ENCODE measurements around the gene B3GNT8. TPM values are rescaled to one million over a fixed set of nuclear protein-coding genes. Genes with fewer than 3 reads are reported as not detected.

Gene B3GNT8
- total RNA-seq, 1 donor from 2014 or later, result 3.0 TPM

GRCh38 chr19:41442473-41443355 is 15.5 kb upstream of the B3GNT8 start, which contains the start of gene ERICH4:
Gene ERICH4 (plus strand): TSS chr19:41443156. CDS start chr19:41443170, 14 bp downstream.
- no peak within 1 kb of the TSS for H3K27ac Mint-ChIP-seq (ENCODE audit: unreplicated experiment)
- no peak for FAIRE-seq
- no peaks in the 10 kb centered on the region for H3K36me3 ChIP-seq (ENCODE audit: insufficient read depth, low read length)

GRCh38 chr19:41441321-41441945 is 14.3 kb upstream of the B3GNT8 start:
- H3K27ac Mint-ChIP-seq (ENCODE audit: unreplicated experiment), result no peak overlapping the region
- H3K27me3 Mint-ChIP-seq (ENCODE audit: low read depth, unreplicated experiment), result peaks cover 18% of the 10 kb centered on the region
- H3K36me3 Mint-ChIP-seq (ENCODE audit: low read depth, unreplicated experiment), result peaks cover 2% of the 10 kb centered on the region
- H3K4me1 ChIP-seq (ENCODE audit: insufficient read depth, low read length), result peaks cover 5% of the 10 kb centered on the region
- H3K9ac ChIP-seq (ENCODE audit: low read length), result no peak overlapping the region
- DNase-seq (ENCODE audit: low read depth) (no peak), FAIRE-seq (no peak)
- no peaks in the 10 kb centered on the region for H3K27me3 ChIP-seq (ENCODE audit: insufficient read depth, low read length)
- H3K27ac ChIP-seq (ENCODE audit: low read depth, low read length), result no peak overlapping the region
- TF ChIP-seq EZH2 (IDR thresholded peaks at IDR 0.05; ENCODE audit: insufficient read depth, low read length), result no peak
- TF ChIP-seq, protein P1, sequence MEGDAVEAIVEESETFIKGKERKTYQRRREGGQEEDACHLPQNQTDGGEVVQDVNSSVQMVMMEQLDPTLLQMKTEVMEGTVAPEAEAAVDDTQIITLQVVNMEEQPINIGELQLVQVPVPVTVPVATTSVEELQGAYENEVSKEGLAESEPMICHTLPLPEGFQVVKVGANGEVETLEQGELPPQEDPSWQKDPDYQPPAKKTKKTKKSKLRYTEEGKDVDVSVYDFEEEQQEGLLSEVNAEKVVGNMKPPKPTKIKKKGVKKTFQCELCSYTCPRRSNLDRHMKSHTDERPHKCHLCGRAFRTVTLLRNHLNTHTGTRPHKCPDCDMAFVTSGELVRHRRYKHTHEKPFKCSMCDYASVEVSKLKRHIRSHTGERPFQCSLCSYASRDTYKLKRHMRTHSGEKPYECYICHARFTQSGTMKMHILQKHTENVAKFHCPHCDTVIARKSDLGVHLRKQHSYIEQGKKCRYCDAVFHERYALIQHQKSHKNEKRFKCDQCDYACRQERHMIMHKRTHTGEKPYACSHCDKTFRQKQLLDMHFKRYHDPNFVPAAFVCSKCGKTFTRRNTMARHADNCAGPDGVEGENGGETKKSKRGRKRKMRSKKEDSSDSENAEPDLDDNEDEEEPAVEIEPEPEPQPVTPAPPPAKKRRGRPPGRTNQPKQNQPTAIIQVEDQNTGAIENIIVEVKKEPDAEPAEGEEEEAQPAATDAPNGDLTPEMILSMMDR (IDR thresholded peaks at IDR 0.05; ENCODE audit: insufficient read depth, low read depth, low read length), result no peak
- H3K79me2 ChIP-seq (ENCODE audit: insufficient read depth, low read length), result peaks cover 15% of the 10 kb centered on the region
- H3K4me3 Mint-ChIP-seq (ENCODE audit: unreplicated experiment), result no peak overlapping the region
- no peak overlapping the region for H2AFZ ChIP-seq (ENCODE audit: low read depth, low read length)
- no peak overlapping the region for H3K4me2 ChIP-seq (ENCODE audit: low read length)
- no peaks in the 10 kb centered on the region for H4K20me1 ChIP-seq (ENCODE audit: insufficient read depth, low read length)
- no peaks in the 10 kb centered on the region for H3K9me3 ChIP-seq (ENCODE audit: insufficient read depth, low read depth, low read length)
- no peaks in the 10 kb centered on the region for H3K9me3 Mint-ChIP-seq (ENCODE audit: unreplicated experiment)
- no peaks in the 10 kb centered on the region for H3K36me3 ChIP-seq (ENCODE audit: insufficient read depth, low read length)
- peaks cover 1% of the 10 kb centered on the region for H3K4me1 Mint-ChIP-seq (ENCODE audit: low read depth, unreplicated experiment)
- no peak overlapping the region for H3K4me3 ChIP-seq (ENCODE audit: insufficient read depth, low read depth, low read length)

More at GRCh38 chr19:41442473-41443355, 15.5 kb upstream of the B3GNT8 start, which contains the start of gene ERICH4:
- no peaks in the 10 kb centered on the region for H3K9me3 Mint-ChIP-seq (ENCODE audit: unreplicated experiment)
- Histone ChIP-seq H3K9ac (ENCODE audit: low read length) (no peak within 1 kb of the TSS), H3K4me1 (ENCODE audit: insufficient read depth, low read length) (peaks cover 5% of the 10 kb centered on the region), H3K27me3 (ENCODE audit: insufficient read depth, low read length) (no peaks in the 10 kb centered on the region), H3K27ac (ENCODE audit: low read depth, low read length) (no peak within 1 kb of the TSS), H3K9me3 (ENCODE audit: insufficient read depth, low read depth, low read length) (no peaks in the 10 kb centered on the region), H3K4me2 (ENCODE audit: low read length) (no peak within 1 kb of the TSS), H2AFZ (ENCODE audit: low read depth, low read length) (no peak within 1 kb of the TSS), H3K79me2 (ENCODE audit: insufficient read depth, low read length) (peaks cover 13% of the 10 kb centered on the region), H4K20me1 (ENCODE audit: insufficient read depth, low read length) (no peaks in the 10 kb centered on the region), H3K4me3 (ENCODE audit: insufficient read depth, low read depth, low read length) (no peak within 1 kb of the TSS)
- TF ChIP-seq EZH2 (IDR thresholded peaks at IDR 0.05; ENCODE audit: insufficient read depth, low read length), result no peak
- TF ChIP-seq, protein P1 (IDR thresholded peaks at IDR 0.05; ENCODE audit: insufficient read depth, low read depth, low read length), result no peak
- H3K36me3 Mint-ChIP-seq (ENCODE audit: low read depth, unreplicated experiment), result peaks cover under 1% of the 10 kb centered on the region
- H3K4me3 Mint-ChIP-seq (ENCODE audit: unreplicated experiment), result no peak within 1 kb of the TSS
- peaks cover 1% of the 10 kb centered on the region for H3K4me1 Mint-ChIP-seq (ENCODE audit: low read depth, unreplicated experiment)
- no peak for DNase-seq (ENCODE audit: low read depth)
- peaks cover 23% of the 10 kb centered on the region for H3K27me3 Mint-ChIP-seq (ENCODE audit: low read depth, unreplicated experiment)

All from astrocyte (in vitro differentiated cells and primary cell).